ENCODE results near the gene NAP1L4. TPM values are rescaled to one million over a fixed set of nuclear protein-coding genes. Genes with fewer than 3 reads are reported as not detected.

NAP1L4 gene
- total and polyA plus RNA-seq, 9 donors, result 54.4 to 136 (median 102) TPM

GRCh38 chr11:2931771-2932738 is 60.1 kb downstream of the NAP1L4 start:
- H3K4me3 ChIP-seq, result no peak overlapping the region
- intact Hi-C loops (cut with DNase I), result no loop called here
- no peaks in the 10 kb centered on the region for H3K36me3 ChIP-seq
- TF ChIP-seq EP300 (IDR thresholded peaks at IDR 0.05) (no peak), POLR2A (IDR thresholded peaks at IDR 0.05) (no peak)
- TF ChIP-seq, protein P1, sequence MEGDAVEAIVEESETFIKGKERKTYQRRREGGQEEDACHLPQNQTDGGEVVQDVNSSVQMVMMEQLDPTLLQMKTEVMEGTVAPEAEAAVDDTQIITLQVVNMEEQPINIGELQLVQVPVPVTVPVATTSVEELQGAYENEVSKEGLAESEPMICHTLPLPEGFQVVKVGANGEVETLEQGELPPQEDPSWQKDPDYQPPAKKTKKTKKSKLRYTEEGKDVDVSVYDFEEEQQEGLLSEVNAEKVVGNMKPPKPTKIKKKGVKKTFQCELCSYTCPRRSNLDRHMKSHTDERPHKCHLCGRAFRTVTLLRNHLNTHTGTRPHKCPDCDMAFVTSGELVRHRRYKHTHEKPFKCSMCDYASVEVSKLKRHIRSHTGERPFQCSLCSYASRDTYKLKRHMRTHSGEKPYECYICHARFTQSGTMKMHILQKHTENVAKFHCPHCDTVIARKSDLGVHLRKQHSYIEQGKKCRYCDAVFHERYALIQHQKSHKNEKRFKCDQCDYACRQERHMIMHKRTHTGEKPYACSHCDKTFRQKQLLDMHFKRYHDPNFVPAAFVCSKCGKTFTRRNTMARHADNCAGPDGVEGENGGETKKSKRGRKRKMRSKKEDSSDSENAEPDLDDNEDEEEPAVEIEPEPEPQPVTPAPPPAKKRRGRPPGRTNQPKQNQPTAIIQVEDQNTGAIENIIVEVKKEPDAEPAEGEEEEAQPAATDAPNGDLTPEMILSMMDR (IDR thresholded peaks at IDR 0.05), result no peak
- H3K4me1 ChIP-seq (ENCODE audit: insufficient read depth), result no peaks in the 10 kb centered on the region
- no peaks in the 10 kb centered on the region for H3K27me3 ChIP-seq
- WGBS, 3 donors, result 62 to 82% (median 67%) methylated on average over 13 of the region's 13 CpGs
- peak in 2 of 5 donors; percentile 16 to 25 for DNase-seq
- no peak overlapping the region for H3K27ac ChIP-seq
- H3K9me3 ChIP-seq, result no peaks in the 10 kb centered on the region

DNA sequence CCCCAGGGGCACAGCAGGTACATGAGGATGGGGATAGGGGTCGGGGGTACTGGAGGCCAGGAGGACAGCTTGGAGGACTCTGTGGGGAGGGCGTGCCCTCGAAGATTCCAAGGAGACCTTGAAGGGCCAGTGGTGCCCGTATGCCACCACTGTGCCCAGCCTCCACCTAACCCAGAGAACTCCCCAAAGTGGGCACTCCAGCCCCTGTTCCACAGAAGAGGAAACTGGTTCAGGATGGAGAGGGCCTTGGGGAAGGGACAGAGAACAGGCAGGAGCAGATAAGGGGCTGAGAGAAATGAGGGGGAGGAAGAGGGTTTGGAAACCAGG is 60.7 kb downstream of the NAP1L4 start:
- TF ChIP-seq, protein P1 (IDR thresholded peaks at IDR 0.05), result no peak
- TF ChIP-seq EP300 (IDR thresholded peaks at IDR 0.05), result no peak
- TF ChIP-seq POLR2A (IDR thresholded peaks at IDR 0.05), result no peak
- 58 to 77% (median 64%) methylated on average over 4 of the region's 4 CpGs for whole genome bisulfite sequencing, 3 donors
- Histone ChIP-seq H3K27ac (no peak overlapping the region), H3K4me3 (no peak overlapping the region), H3K9me3 (no peaks in the 10 kb centered on the region), H3K36me3 (no peaks in the 10 kb centered on the region), H3K4me1 (ENCODE audit: insufficient read depth) (no peaks in the 10 kb centered on the region), H3K27me3 (no peaks in the 10 kb centered on the region)
- DNase-seq, result no peak
- intact Hi-C loops (cut with DNase I), result no loop called here

GRCh38 chr11:2930704-2931419 is 61.3 kb downstream of the NAP1L4 start:
- WGBS, 3 donors, result 31 to 41% (median 31%) methylated on average over 18 to 21 of the region's 21 CpGs
- intact Hi-C loops (cut with DNase I), result no loop called here
- Histone ChIP-seq H3K9me3 (no peaks in the 10 kb centered on the region), H3K4me3 (peak overlapping the region; percentile 35), H3K36me3 (no peaks in the 10 kb centered on the region), H3K4me1 (ENCODE audit: insufficient read depth) (no peaks in the 10 kb centered on the region), H3K27me3 (no peaks in the 10 kb centered on the region), H3K27ac (no peak overlapping the region)
- DNase-seq, result peak in 2 of 5 donors; percentile 55 to 59
- TF ChIP-seq POLR2A (IDR thresholded peaks at IDR 0.05) (no peak), EP300 (IDR thresholded peaks at IDR 0.05) (no peak)
- TF ChIP-seq, protein P1 (IDR thresholded peaks at IDR 0.05), result no peak

DNA sequence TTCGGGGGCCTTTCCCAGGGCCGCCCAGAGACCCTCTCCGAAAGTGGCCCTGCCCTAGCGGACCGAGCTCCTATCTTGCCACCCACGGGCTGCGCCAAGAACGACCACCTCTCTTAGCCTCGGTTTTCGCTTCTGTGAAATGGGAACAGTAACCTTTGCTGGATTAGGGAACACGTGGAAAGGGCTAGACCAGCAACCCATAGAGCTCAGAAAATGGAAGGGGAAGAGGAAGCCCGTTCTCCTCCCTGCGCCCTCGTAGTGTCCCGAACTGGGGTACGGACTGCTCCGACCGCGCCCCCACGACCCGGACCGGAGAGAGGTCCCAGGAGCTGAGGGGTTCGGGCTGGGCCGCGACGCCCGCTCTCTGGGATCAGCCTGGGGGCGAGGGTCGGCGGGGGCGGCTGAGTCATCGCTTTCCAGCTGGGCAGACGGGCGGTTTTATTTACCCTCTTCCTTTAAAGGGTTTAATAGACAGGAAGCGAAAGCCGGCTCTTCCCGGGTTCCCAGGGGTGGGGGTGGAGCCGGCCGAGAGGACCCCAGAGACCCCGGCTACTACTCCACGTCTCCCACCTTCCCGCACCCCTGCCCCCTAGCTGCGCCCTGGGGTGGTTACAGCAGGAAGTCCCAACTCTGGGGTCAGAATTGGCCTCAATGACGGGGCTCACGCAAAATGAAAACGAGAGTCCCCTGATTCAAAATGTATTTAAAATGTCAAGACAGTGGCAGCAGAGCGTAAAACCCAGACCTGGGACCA is 62.0 kb downstream of the NAP1L4 start:
- Histone ChIP-seq H3K9me3 (no peaks in the 10 kb centered on the region), H3K27me3 (no peaks in the 10 kb centered on the region), H3K4me3 (peak overlapping the region; percentile 35), H3K36me3 (no peaks in the 10 kb centered on the region), H3K27ac (no peak overlapping the region), H3K4me1 (ENCODE audit: insufficient read depth) (no peaks in the 10 kb centered on the region)
- intact Hi-C loops (cut with DNase I), result no loop called here
- peak in 3 of 5 donors; percentile 21 to 54 (median 53) for DNase-seq
- TF ChIP-seq, protein P1 (IDR thresholded peaks at IDR 0.05), result peak in 1 of 3 donors; percentile 26
- no peak for TF ChIP-seq EP300 (IDR thresholded peaks at IDR 0.05)
- 2 to 6% (median 4%) methylated on average over 47 of the region's 47 CpGs for WGBS, 3 donors
